Right lobe of liver (tissue), 6 donors: Measurements from ENCODE around the gene DGKE. TPM values are rescaled to one million over a fixed set of nuclear protein-coding genes. Genes with fewer than 3 reads are reported as not detected.

Experiments used
- ATAC-seq, 4 donors: fragments of 200-7000 bp; cut with Tn5 transposase; one replicate each; pipeline ENCODE4 v1.9.1; 2020; ENCODE audit warnings: mild to moderate bottlenecking in 4 of 4, moderate library complexity in 4 of 4
- DNase-seq, 3 donors: peaks; one replicate each; pipeline ENCODE4 v3.0.0-alpha.2; 2020
- H3K27ac ChIP-seq, 3 donors: fragments of 200-600 bp; one replicate each; pipeline ENCODE4 v1.8.0; 2022
- H3K27me3 ChIP-seq, 2 donors: fragments of 200-600 bp; one replicate each; pipeline ENCODE4 v1.8.0; 2022
- H3K36me3 ChIP-seq, 4 donors: fragments of 200-600 bp; sonication (generic) in 1 of 4; one replicate each; pipeline versions ENCODE4 v1.5.1 to v1.8.0; 2017 to 2022; ENCODE audit warnings: control low read depth in 1 of 4
- H3K4me1 ChIP-seq, 4 donors: fragments of 200-600 bp; sonication (generic) in 1 of 4; one replicate each; pipeline versions ENCODE4 v1.5.1 to v1.8.0; 2017 to 2022; ENCODE audit warnings: control low read depth in 1 of 4
- H3K4me3 ChIP-seq, 3 donors: fragments of 200-600 bp; one replicate each; pipeline ENCODE4 v1.8.0; 2022
- H3K9me3 ChIP-seq, 4 donors: fragments of 200-600 bp; sonication (generic) in 1 of 4; one replicate each; pipeline versions ENCODE4 v1.5.1 to v1.8.0; 2017 to 2022; ENCODE audit warnings: control low read depth in 1 of 4
- CTCF ChIP-seq, 4 donors: fragments of 200-600 bp in 3 of 4; fragments of 450-650 bp in 1 of 4; IDR thresholded peaks; one replicate each; pipeline versions ENCODE4 v1.5.1 to v1.8.0; 2016 to 2022; ENCODE audit warnings: antibody characterized with exemption in 4 of 4, mild to moderate bottlenecking in 2 of 4
- POLR2A ChIP-seq: fragments of 450-650 bp; IDR thresholded peaks from one replicate; pipeline ENCODE4 v1.6.1; 2017; ENCODE audit warnings: antibody characterized with exemption, mild to moderate bottlenecking
- WGBS: methylation state at CpG from one replicate; pipeline ENCODE4 v1.1.6; 2018; ENCODE audit warnings: low coverage, low lambda C conversion rate; ENCODE audit not compliant: insufficient coverage; ENCODE audit errors: missing lambda C conversion rate; 5-methylcytosine and 5-hydroxymethylcytosine counted together
- intact Hi-C, 2 donors: fragments of 100-400 bp; cut with DNase I; formaldehyde crosslinking; loops; one replicate each; pipeline versions ENCODE4 v1.11.2 to v1.14.1; 2022
- total RNA-seq, 6 experiments: library from RNA; depleted of rRNA in 2 of 6; stranded (reverse); fragments of >200 nt in 2 of 6; fragmentation: NEBNext Ultra II Directional in 3 of 6; extraction: Animal tissue kit (Norgen Biotek cat#: 25700) in 3 of 6; gene quantifications; one replicate each; pipeline versions ENCODE4 v1.1.0 to v1.2.4, GENCODE V29; 2016 to 2023
- donor health status: DM: no; HTN: yes; CAD: no.
- donor health status: DM: no; HTN: no; CAD: no.
- donor health status: DM: no; HTN: no; CAD: no.
- donor health status: DM: no; HTN: yes; CAD: no.
- donor health status: DM: no; HTN: yes; CAD: no.

The DGKE gene
- total RNA-seq, 6 experiments from 2014 or later, result 2.2 to 10.4 (median 3.4) TPM

- Histone ChIP-seq H3K27me3 (no peaks in the 10 kb centered on the region), H3K4me1 (peaks cover 0 to 3% (median 0%) of the 10 kb centered on the region in 4 donors), H3K36me3 (peaks cover 5 to 100% (median 57%) of the 10 kb centered on the region in 4 donors), H3K4me3 (no peak overlapping the region), H3K27ac (no peak overlapping the region), H3K9me3 (no peaks in the 10 kb centered on the region)
- no peak for TF ChIP-seq CTCF (IDR thresholded peaks at IDR 0.05)
- TF ChIP-seq POLR2A, result no peak
- no peak for ATAC-seq
- WGBS, result 92% methylated on average over 2 of the region's 4 CpGs
- intact Hi-C loops, result no loop called here
- DNase-seq, result no peak
Measured at GRCh38 chr17:56896968-56897359, 63.0 kb downstream of the DGKE start.

- peaks cover 5 to 100% (median 58%) of the 10 kb centered on the region in 4 donors for H3K36me3 ChIP-seq
- WGBS, result 95% methylated on average over 14 of the region's 14 CpGs
- H3K4me3 ChIP-seq, result no peak overlapping the region
- no peaks in the 10 kb centered on the region for H3K9me3 ChIP-seq
- H3K27me3 ChIP-seq, result no peaks in the 10 kb centered on the region
- peaks cover 0 to 3% (median 0%) of the 10 kb centered on the region in 4 donors for H3K4me1 ChIP-seq
- DNase-seq (no peak), ATAC-seq (no peak)
- TF ChIP-seq POLR2A (no peak), CTCF (IDR thresholded peaks at IDR 0.05) (no peak)
- H3K27ac ChIP-seq, result no peak overlapping the region
- intact Hi-C loops, result no loop called here
Measured at GRCh38 chr17:56897646-56898424, 63.9 kb downstream of the DGKE start.

GRCh38 chr17:56898874-56899273 is 64.9 kb downstream of the DGKE start:
- H3K4me3 ChIP-seq, result no peak overlapping the region
- TF ChIP-seq POLR2A (no peak), CTCF (IDR thresholded peaks at IDR 0.05) (no peak)
- H3K27ac ChIP-seq, result no peak overlapping the region
- no peaks in the 10 kb centered on the region for H3K9me3 ChIP-seq
- ATAC-seq, result peak in 1 of 4 donors; percentile 23
- H3K27me3 ChIP-seq, result no peaks in the 10 kb centered on the region
- peaks cover 8 to 100% (median 60%) of the 10 kb centered on the region in 4 donors for H3K36me3 ChIP-seq
- intact Hi-C loops, result no loop called here
- WGBS, result 68% methylated on average over 3 of the region's 9 CpGs
- H3K4me1 ChIP-seq, result peaks cover 0 to 3% (median 0%) of the 10 kb centered on the region in 4 donors
- no peak for DNase-seq

- peaks cover 9 to 100% (median 59%) of the 10 kb centered on the region in 4 donors for H3K36me3 ChIP-seq
Measured at GRCh38 chr17:56899403-56899802, 65.5 kb downstream of the DGKE start.

More at GRCh38 chr17:56899403-56899802, 65.5 kb downstream of the DGKE start:
- Histone ChIP-seq H3K4me1 (peaks cover 0 to 3% (median 0%) of the 10 kb centered on the region in 4 donors), H3K4me3 (no peak overlapping the region), H3K27ac (no peak overlapping the region), H3K9me3 (no peaks in the 10 kb centered on the region), H3K27me3 (no peaks in the 10 kb centered on the region)
- TF ChIP-seq CTCF (IDR thresholded peaks at IDR 0.05), result no peak
- no peak for TF ChIP-seq POLR2A
- WGBS, result 95% methylated on average over 7 of the region's 7 CpGs
- intact Hi-C loops, result no loop called here
- DNase-seq (peak in 1 of 3 donors; percentile 11), ATAC-seq (no peak)
